ACHN (cell line): ENCODE data around the gene LEKR1.

Source experiments
- DNase-seq: peaks from one replicate; pipeline ENCODE4 v3.0.0-alpha.2; 2015
- in situ Hi-C: cut with HindIII; loops from 2 replicates; pipeline ENCODE4 v1.10.0; 2017; ENCODE audit warnings: low sequenced_read_pairs, low pct_ligation_motif_present, low pct_unique_long_range_greater_than_20kb

LEKR1 gene

GRCh38 chr3:157023226-157023625, 197.1 kb downstream of the LEKR1 start:
- no peak for DNase-seq
- in situ Hi-C loops, result no loop called here

DNA sequence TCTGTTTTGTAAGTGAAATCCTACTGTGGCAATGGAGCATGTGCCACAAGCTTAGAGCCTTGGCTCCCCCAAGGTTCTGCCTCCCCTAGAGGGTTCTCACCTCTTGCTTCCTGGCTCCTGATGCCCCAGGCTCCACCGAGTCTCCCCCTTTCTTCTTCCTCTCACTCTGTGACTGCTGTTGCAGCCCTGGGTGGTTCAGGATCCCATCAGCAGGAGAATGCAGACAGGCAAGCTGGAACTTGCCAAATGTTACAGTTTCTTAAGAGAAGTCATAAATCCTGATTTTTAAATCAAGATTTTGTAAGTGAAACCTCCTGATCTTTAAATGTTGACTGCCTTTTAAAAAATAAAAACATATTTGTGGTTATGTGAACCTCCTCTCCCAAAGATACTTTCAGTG, 199.9 kb downstream of the LEKR1 start:
- in situ Hi-C loops, result no loop called here
- no peak for DNase-seq

GRCh38 chr3:157027861-157028745, 201.9 kb downstream of the LEKR1 start:
- in situ Hi-C loops, result no loop called here

DNA sequence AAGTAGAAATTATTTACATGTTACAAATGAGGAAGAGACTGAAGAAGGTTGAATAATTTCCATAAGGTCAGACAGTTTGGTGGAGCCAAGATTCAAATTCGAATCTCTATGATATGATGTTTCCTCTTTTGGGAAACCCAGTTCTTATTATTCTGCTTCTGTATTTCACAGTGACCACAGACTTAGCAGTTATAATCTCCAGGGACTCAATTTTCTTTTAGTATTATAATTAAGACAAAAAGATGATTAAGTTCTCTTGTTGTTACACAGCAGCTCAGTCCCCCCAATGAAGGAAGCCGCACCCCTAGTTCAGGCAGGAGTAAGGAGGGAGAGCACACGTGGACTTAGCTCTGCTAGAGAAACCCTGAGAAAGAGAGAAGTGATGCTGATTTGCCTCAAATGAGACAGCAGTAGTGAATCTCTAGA, 203.2 kb downstream of the LEKR1 start:
- in situ Hi-C loops, result no loop called here
- no peak for DNase-seq

More at GRCh38 chr3:157027861-157028745, 201.9 kb downstream of the LEKR1 start:
- DNase-seq, result no peak

GRCh38 chr3:157030712-157031111, 204.6 kb downstream of the LEKR1 start:
- DNase-seq, result no peak
- in situ Hi-C loops, result no loop called here

DNA sequence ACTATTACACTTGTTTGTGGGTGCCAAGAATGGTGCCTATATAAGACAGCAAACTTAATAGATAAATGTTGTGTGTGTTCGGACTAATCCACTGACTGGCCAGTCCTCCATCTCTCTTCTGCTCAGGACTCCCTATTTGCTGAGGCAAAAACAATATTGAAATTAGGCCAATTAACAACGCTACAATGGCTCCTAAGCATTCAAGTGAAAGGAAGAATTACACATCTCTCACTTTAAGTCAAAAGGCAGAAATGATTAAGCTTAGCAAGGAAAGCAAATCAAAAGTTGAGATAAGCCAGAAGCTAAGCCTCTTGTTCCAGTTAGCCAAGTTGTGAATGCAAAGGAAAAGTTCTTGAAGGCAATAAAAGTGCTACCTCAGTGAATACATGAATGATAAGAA, 206.8 kb downstream of the LEKR1 start:
- in situ Hi-C loops, result no loop called here
- no peak for DNase-seq

- DNase-seq, result no peak
- in situ Hi-C loops, result no loop called here
Measured at GRCh38 chr3:157040456-157040855, 214.3 kb downstream of the LEKR1 start.

DNA sequence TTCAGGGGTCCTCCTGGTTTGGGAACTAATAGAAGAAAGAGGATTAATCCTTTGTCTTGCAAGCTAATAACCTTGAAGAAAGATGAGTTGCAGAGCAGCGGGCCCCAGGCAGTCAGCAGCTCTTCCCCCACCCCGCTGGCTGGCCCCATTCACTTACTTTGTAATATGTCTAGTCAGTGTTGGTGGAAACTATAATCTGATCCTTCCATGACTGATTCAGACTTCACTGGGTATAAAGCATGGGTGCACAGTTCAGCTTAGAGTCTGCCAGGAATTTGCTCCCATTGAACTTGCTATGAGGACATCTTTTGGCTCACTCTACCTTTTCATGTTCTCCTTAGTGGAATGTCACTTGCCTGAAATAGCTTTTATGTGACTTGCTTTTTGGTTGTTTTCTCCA, 216.1 kb downstream of the LEKR1 start:
- in situ Hi-C loops, result no loop called here
- DNase-seq, result no peak

- no peak for DNase-seq
- in situ Hi-C loops, result no loop called here
Measured at GRCh38 chr3:157043771-157044170, 217.6 kb downstream of the LEKR1 start.

- no peak for DNase-seq
- in situ Hi-C loops, result no loop called here
Measured at GRCh38 chr3:157045238-157045850, 219.2 kb downstream of the LEKR1 start.

DNA sequence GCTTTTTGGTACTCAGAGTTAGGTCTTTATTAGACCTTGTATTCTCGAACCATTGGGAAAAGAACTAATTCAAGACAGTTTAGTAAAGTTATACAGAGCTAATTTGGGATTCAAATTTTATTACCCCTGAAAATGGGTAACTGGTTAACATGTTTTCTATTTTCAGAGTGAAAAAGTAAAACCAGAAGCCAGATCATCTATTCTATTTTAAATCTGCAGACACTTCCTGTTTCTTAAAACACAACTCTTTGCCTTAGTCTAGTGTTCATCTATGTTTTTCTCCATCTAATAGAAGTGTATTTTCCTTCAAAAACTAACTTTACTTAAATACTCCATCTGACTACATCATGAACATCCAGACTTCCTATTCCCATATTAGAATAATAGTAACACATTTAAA, 220.4 kb downstream of the LEKR1 start:
- DNase-seq, result no peak
- in situ Hi-C loops, result no loop called here

DNA sequence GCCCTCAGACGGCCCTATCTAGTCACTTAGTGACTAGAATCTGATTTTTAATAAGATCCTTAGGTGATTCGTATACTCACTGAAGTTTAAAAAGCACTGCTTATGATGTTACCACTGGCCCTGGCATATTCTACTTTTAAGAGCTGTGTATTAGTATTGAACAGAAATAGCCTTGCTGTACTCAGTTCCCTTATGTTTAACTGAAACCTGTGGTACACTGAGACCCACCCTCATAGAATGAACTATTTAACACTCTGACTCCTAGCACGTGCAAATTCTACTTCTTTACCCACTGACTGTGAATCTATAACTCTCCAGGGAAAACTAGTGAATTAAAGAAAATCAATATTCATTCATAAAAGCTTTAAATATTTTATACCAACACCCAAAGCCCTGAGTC, 224.9 kb downstream of the LEKR1 start:
- in situ Hi-C loops, result no loop called here
- DNase-seq, result no peak

DNA sequence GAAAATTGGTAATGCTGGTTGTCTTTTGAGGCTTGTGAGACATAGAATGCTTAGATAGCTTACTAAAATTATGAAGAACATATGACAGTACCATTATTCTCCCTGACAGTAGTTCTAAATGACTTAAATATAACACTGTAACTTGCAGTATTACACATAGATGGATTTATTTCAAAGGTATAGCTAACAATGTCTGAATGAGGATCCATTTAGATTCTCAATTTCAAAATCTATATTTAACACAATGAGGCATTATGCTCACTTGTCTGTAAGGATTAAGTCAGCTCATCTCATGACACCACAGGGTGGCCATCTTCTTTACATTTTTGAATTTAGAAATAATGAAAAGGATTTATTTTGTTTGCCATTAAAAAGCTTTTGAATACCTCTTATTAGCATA, 225.4 kb downstream of the LEKR1 start:
- in situ Hi-C loops, result no loop called here

DNA sequence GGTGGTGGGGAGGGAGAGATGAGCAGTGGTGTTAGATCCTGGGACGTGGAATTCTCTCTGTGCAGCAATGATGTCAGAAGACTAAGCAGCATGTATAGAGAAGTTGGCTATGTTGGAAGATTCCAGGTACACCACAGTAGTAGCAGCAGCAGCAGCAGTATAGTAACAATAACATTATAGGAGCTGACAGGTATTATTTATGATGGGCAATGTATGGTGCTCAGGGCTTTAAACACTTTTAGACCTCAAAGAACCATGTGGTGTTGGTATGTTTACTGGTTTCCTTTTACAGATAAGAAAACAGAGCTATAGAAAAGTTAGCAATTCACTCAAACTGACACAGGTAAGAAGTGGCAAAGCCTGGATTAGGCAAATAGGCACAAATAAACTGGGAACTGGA, 229.9 kb downstream of the LEKR1 start:
- in situ Hi-C loops, result no loop called here
- DNase-seq, result no peak

More for the DNA sequence above, 225.4 kb downstream of the LEKR1 start:
- no peak for DNase-seq

- in situ Hi-C loops, result no loop called here
- DNase-seq, result no peak
Measured at GRCh38 chr3:157058392-157059071, 232.4 kb downstream of the LEKR1 start.

DNA sequence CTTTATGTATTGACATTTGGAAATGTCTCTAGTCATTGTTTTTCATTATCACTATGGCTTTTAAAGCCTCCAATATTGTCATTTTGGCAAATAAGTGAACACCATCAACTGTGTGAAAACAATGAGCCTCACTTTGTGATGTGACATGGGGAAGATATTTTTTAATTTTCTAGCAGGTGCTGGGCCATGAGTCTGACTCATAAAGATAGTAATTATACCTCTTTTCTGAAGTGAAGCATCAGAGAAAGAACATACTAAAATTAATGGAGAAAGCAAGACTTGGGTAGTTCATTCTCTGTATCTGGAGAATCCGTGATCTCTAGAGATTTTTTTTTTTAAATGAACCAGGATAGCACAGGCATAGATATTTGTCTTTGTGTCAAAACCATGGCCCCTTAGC, 233.0 kb downstream of the LEKR1 start:
- in situ Hi-C loops, result no loop called here
- DNase-seq, result no peak

- DNase-seq, result no peak
- in situ Hi-C loops, result no loop called here
Measured at GRCh38 chr3:157059661-157060060, 233.5 kb downstream of the LEKR1 start.

DNA sequence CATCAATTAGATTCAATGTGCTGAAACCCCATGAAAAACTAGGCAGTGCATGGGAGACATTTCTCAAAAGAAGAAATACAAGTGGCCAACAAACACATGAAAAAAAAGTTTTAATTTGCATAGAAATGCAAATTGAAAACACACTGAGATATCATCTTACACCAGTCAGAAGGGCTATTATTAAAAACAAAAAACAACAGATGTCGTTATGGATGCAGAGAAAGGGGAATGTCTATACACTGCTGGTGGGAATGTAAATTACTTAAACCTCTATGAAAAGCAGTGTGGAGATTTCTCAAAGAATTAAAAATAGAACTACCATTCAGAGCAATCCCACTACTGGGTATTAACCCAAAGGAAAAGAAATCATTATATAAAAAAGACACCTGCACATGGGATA, 235.1 kb downstream of the LEKR1 start:
- no peak for DNase-seq
- in situ Hi-C loops, result no loop called here

DNA sequence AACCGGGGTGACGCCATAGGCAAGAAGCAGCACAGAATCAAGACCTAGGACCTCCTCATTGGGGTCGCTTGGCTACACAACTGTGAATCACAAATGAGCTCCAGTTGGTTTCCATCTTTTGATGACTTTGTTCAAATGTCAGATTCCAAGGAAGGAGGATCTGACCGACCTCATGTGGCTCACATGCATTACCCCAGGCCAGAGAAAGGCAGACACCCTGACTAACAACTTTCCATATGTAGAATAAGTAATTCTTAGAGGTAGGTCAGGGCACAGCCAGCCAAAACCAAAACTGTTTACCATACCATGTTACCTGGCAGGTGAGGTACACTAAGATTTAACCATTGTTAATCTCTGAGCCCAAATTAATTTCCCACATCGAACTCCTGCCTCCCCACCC, 237.3 kb downstream of the LEKR1 start:
- in situ Hi-C loops, result no loop called here
- DNase-seq, result no peak
